Left lung (tissue), 10 donors: ENCODE results near the gene TBL1XR1. TPM values are rescaled to one million over a fixed set of nuclear protein-coding genes. Genes with fewer than 3 reads are reported as not detected.

ENCODE experiments used
- ATAC-seq: fragments of 200-7000 bp; cut with Tn5 transposase; one replicate; pipeline ENCODE4 v1.9.1; 2020; ENCODE audit warnings: moderate library complexity
- DNase-seq, 4 donors: peaks; one replicate each; pipeline ENCODE4 v3.0.0-alpha.2; 2013 to 2020
- H3K27ac ChIP-seq, 2 donors: fragments of 200-600 bp; sonication (generic) in 1 of 2; one replicate each; pipeline versions ENCODE4 v1.5.0 to v1.8.0; 2020 to 2021
- H3K27me3 ChIP-seq, 2 donors: fragments of 200-600 bp; sonication (generic) in 1 of 2; one replicate each; pipeline versions ENCODE4 v1.5.0 to v1.8.0; 2020 to 2021
- H3K36me3 ChIP-seq, 2 donors: fragments of 200-600 bp; sonication (generic) in 1 of 2; one replicate each; pipeline versions ENCODE4 v1.5.0 to v1.8.0; 2020 to 2021
- H3K4me1 ChIP-seq, 2 donors: fragments of 200-600 bp; one replicate each; pipeline ENCODE4 v1.8.0; 2021
- H3K4me3 ChIP-seq, 2 donors: fragments of 200-600 bp; sonication (generic) in 1 of 2; one replicate each; pipeline versions ENCODE4 v1.5.0 to v1.8.0; 2020 to 2021; ENCODE audit warnings: mild to moderate bottlenecking in 1 of 2
- H3K9me3 ChIP-seq, 2 donors: fragments of 200-600 bp; sonication (generic) in 1 of 2; one replicate each; pipeline versions ENCODE4 v1.5.0 to v1.8.0; 2020 to 2021
- intact Hi-C, 2 donors: fragments of 100-400 bp; cut with DNase I; formaldehyde crosslinking; loops; one replicate each; pipeline versions ENCODE4 v1.11.2 to v1.14.2; 2022
- polyA plus RNA-seq, 6 donors: library from polyadenylated mRNA; unstranded; fragments of 120-200 nt; gene quantifications; one replicate each; pipeline ENCODE4 v1.2.1, GENCODE V29; 2013; ENCODE audit not compliant: insufficient read length in 6 of 6
- total RNA-seq, 2 donors: library from RNA; stranded (reverse); fragmentation: NEBNext Ultra II Directional; extraction: Animal tissue kit (Norgen Biotek cat#: 25700); gene quantifications; one replicate each; pipeline ENCODE4 v1.2.1, GENCODE V29; 2021
- TF ChIP-seq, protein P1 (sequence below), 2 donors: fragments of 200-600 bp; sonication (generic) in 1 of 2; IDR thresholded peaks; one replicate each; pipeline versions ENCODE4 v1.5.0 to v1.8.0; 2021; ENCODE audit warnings: antibody characterized with exemption in 2 of 2
- donor health status: DM: no; HTN: yes; CAD: no.
- donor health status: DM: no; HTN: no; CAD: no.

The TBL1XR1 gene
- total and polyA plus RNA-seq, 8 donors, result 116 to 202 (median 155) TPM

DNA sequence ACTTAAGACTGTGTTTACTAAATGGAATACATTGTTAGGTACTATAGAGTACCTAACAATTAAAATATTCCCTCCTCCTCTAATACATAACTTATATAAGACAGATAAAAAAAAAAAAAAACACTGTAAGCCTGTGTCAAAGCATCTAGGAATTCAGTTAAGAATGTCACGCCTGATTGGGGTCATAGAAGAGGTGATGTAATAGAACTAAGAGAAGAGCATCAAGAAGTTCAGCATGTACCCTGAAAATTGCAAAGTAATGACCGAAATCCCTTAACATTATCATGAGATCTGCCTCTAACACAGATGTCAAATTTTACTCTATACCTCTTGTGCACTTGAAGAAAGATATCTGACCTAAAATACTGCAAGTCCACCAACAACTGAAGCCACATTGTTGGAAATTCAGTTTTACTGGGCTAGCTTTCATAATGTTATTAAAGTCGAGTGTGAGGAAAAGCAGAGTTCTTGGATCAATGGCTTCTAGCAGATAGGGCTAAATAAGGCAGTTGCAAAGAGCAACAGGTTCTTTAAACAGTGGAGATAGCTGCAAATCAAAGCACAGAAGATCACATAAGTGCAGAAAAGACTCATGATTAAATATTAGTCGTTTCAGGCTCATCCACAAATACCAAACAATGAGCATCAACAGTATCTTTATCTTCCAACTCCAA, 75.0 kb downstream of the TBL1XR1 start:
- Histone ChIP-seq H3K4me3 (no peak overlapping the region), H3K9me3 (no peaks in the 10 kb centered on the region), H3K27me3 (no peaks in the 10 kb centered on the region), H3K4me1 (peaks cover 0 to 36% of the 10 kb centered on the region in 2 donors), H3K27ac (no peak overlapping the region), H3K36me3 (no peaks in the 10 kb centered on the region)
- DNase-seq (no peak), ATAC-seq (no peak)
- TF ChIP-seq, protein P1, sequence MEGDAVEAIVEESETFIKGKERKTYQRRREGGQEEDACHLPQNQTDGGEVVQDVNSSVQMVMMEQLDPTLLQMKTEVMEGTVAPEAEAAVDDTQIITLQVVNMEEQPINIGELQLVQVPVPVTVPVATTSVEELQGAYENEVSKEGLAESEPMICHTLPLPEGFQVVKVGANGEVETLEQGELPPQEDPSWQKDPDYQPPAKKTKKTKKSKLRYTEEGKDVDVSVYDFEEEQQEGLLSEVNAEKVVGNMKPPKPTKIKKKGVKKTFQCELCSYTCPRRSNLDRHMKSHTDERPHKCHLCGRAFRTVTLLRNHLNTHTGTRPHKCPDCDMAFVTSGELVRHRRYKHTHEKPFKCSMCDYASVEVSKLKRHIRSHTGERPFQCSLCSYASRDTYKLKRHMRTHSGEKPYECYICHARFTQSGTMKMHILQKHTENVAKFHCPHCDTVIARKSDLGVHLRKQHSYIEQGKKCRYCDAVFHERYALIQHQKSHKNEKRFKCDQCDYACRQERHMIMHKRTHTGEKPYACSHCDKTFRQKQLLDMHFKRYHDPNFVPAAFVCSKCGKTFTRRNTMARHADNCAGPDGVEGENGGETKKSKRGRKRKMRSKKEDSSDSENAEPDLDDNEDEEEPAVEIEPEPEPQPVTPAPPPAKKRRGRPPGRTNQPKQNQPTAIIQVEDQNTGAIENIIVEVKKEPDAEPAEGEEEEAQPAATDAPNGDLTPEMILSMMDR (IDR thresholded peaks at IDR 0.05), result no peak
- intact Hi-C loops, result loop anchor here in 1 of 2 donors (10.0 kb wide), 1 partner anchor 62 kb away; no protein-coding TSS in a partner anchor

GRCh38 chr3:177119829-177120228, 77.5 kb downstream of the TBL1XR1 start:
- TF ChIP-seq, protein P1 (IDR thresholded peaks at IDR 0.05), result no peak
- intact Hi-C loops, result loop anchor here in 1 of 2 donors (10.0 kb wide), 1 partner anchor 65 kb away; no protein-coding TSS in a partner anchor
- peaks cover 0 to 29% of the 10 kb centered on the region in 2 donors for H3K4me1 ChIP-seq
- H3K27me3 ChIP-seq, result no peaks in the 10 kb centered on the region
- H3K9me3 ChIP-seq, result no peaks in the 10 kb centered on the region
- no peak for ATAC-seq
- H3K36me3 ChIP-seq, result no peaks in the 10 kb centered on the region
- no peak overlapping the region for H3K27ac ChIP-seq
- no peak for DNase-seq
- no peak overlapping the region for H3K4me3 ChIP-seq

GRCh38 chr3:177114253-177114652, 83.0 kb downstream of the TBL1XR1 start:
- no peak overlapping the region for H3K4me3 ChIP-seq
- H3K9me3 ChIP-seq, result no peaks in the 10 kb centered on the region
- H3K36me3 ChIP-seq, result no peaks in the 10 kb centered on the region
- intact Hi-C loops, result no loop called here
- ATAC-seq (no peak), DNase-seq (no peak)
- H3K4me1 ChIP-seq, result peaks cover 8 to 28% of the 10 kb centered on the region in 2 donors
- TF ChIP-seq, protein P1 (IDR thresholded peaks at IDR 0.05), result no peak
- H3K27me3 ChIP-seq, result no peaks in the 10 kb centered on the region
- no peak overlapping the region for H3K27ac ChIP-seq

DNA sequence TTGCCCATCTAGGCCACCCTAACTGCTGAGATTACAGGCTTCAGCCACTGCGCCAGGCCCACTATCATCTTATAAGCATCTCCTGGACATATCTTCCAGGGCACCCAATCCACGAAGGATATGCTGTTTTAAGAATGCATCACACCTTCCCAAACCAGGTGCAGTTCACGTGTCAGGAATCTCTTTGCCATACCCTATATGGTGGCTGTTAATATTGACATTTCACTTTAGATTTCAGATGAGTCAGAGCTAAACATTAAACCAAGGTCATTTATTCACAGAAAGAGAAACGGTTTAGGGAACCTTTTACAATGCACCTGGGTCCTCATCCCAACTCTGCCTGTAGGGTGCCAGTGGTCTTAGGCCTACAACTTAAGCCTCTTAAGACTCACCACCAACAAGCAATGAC, 85.7 kb downstream of the TBL1XR1 start:
- no peak overlapping the region for H3K4me3 ChIP-seq
- TF ChIP-seq, protein P1 (IDR thresholded peaks at IDR 0.05), result no peak
- no peaks in the 10 kb centered on the region for H3K27me3 ChIP-seq
- intact Hi-C loops, result no loop called here
- H3K27ac ChIP-seq, result no peak overlapping the region
- no peaks in the 10 kb centered on the region for H3K36me3 ChIP-seq
- H3K4me1 ChIP-seq, result peaks cover 8 to 46% of the 10 kb centered on the region in 2 donors
- H3K9me3 ChIP-seq, result no peaks in the 10 kb centered on the region
- no peak for DNase-seq
- peak; percentile 37 for ATAC-seq

GRCh38 chr3:177110895-177111294, 86.4 kb downstream of the TBL1XR1 start:
- TF ChIP-seq, protein P1 (IDR thresholded peaks at IDR 0.05), result no peak
- Histone ChIP-seq H3K36me3 (no peaks in the 10 kb centered on the region), H3K27ac (no peak overlapping the region), H3K4me1 (peaks cover 8 to 53% of the 10 kb centered on the region in 2 donors), H3K27me3 (no peaks in the 10 kb centered on the region), H3K9me3 (no peaks in the 10 kb centered on the region), H3K4me3 (no peak overlapping the region)
- ATAC-seq (peak; percentile 18), DNase-seq (no peak)
- intact Hi-C loops, result no loop called here
